ENCODE results near the gene DSCAML1.

Gene DSCAML1

GRCh38 chr11:117700551-117700950 lies 96.5 kb downstream of the DSCAML1 start:
- TF ChIP-seq TAF1 (IDR thresholded peaks at IDR 0.05; ENCODE audit: borderline replicate concordance, insufficient read depth, low read length): no peak
- TF ChIP-seq POLR2AphosphoS5 (IDR thresholded peaks at IDR 0.05; ENCODE audit: low read depth, low read length): no peak
- TF ChIP-seq FOXP2 (optimal IDR thresholded peaks at IDR 0.05; ENCODE audit: borderline replicate concordance, extremely low read depth, extremely low read length, insufficient read depth): no peak
- no peak for TF ChIP-seq REST (IDR thresholded peaks at IDR 0.05; ENCODE audit: insufficient read depth in 1 of 2, low read depth in 2 of 2, low read length in 2 of 2)
- TF ChIP-seq SIN3A (IDR thresholded peaks at IDR 0.05; ENCODE audit: borderline replicate concordance, insufficient read depth, low read length): no peak

- no peak for TF ChIP-seq SIN3A (IDR thresholded peaks at IDR 0.05; ENCODE audit: borderline replicate concordance, insufficient read depth, low read length)
- no peak for TF ChIP-seq POLR2AphosphoS5 (IDR thresholded peaks at IDR 0.05; ENCODE audit: low read depth, low read length)
- TF ChIP-seq REST (IDR thresholded peaks at IDR 0.05; ENCODE audit: insufficient read depth in 1 of 2, low read depth in 2 of 2, low read length in 2 of 2): no peak
- no peak for TF ChIP-seq TAF1 (IDR thresholded peaks at IDR 0.05; ENCODE audit: borderline replicate concordance, insufficient read depth, low read length)
- no peak for TF ChIP-seq FOXP2 (optimal IDR thresholded peaks at IDR 0.05; ENCODE audit: borderline replicate concordance, extremely low read depth, extremely low read length, insufficient read depth)
Measured at GRCh38 chr11:117697319-117697718, 99.7 kb downstream of the DSCAML1 start.

- TF ChIP-seq FOXP2 (optimal IDR thresholded peaks at IDR 0.05; ENCODE audit: borderline replicate concordance, extremely low read depth, extremely low read length, insufficient read depth) (no peak), POLR2AphosphoS5 (IDR thresholded peaks at IDR 0.05; ENCODE audit: low read depth, low read length) (no peak)
Measured at GRCh38 chr11:117696540-117696939, 100.5 kb downstream of the DSCAML1 start.

GRCh38 chr11:117693344-117693743 lies 103.7 kb downstream of the DSCAML1 start:
- TF ChIP-seq FOXP2 (optimal IDR thresholded peaks at IDR 0.05; ENCODE audit: borderline replicate concordance, extremely low read depth, extremely low read length, insufficient read depth) (no peak), REST (IDR thresholded peaks at IDR 0.05; ENCODE audit: insufficient read depth in 1 of 2, low read depth in 2 of 2, low read length in 2 of 2) (no peak), SIN3A (IDR thresholded peaks at IDR 0.05; ENCODE audit: borderline replicate concordance, insufficient read depth, low read length) (no peak), TAF1 (IDR thresholded peaks at IDR 0.05; ENCODE audit: borderline replicate concordance, insufficient read depth, low read length) (no peak), POLR2AphosphoS5 (IDR thresholded peaks at IDR 0.05; ENCODE audit: low read depth, low read length) (no peak)

- no peak for TF ChIP-seq SIN3A (IDR thresholded peaks at IDR 0.05; ENCODE audit: borderline replicate concordance, insufficient read depth, low read length)
- no peak for TF ChIP-seq REST (IDR thresholded peaks at IDR 0.05; ENCODE audit: insufficient read depth in 1 of 2, low read depth in 2 of 2, low read length in 2 of 2)
- TF ChIP-seq FOXP2 (optimal IDR thresholded peaks at IDR 0.05; ENCODE audit: borderline replicate concordance, extremely low read depth, extremely low read length, insufficient read depth): no peak
- TF ChIP-seq POLR2AphosphoS5 (IDR thresholded peaks at IDR 0.05; ENCODE audit: low read depth, low read length): no peak
- TF ChIP-seq TAF1 (IDR thresholded peaks at IDR 0.05; ENCODE audit: borderline replicate concordance, insufficient read depth, low read length): no peak
Measured at GRCh38 chr11:117691516-117691915, 105.5 kb downstream of the DSCAML1 start.
